ENCODE results near the gene ANAPC15.

ANAPC15 gene

DNA sequence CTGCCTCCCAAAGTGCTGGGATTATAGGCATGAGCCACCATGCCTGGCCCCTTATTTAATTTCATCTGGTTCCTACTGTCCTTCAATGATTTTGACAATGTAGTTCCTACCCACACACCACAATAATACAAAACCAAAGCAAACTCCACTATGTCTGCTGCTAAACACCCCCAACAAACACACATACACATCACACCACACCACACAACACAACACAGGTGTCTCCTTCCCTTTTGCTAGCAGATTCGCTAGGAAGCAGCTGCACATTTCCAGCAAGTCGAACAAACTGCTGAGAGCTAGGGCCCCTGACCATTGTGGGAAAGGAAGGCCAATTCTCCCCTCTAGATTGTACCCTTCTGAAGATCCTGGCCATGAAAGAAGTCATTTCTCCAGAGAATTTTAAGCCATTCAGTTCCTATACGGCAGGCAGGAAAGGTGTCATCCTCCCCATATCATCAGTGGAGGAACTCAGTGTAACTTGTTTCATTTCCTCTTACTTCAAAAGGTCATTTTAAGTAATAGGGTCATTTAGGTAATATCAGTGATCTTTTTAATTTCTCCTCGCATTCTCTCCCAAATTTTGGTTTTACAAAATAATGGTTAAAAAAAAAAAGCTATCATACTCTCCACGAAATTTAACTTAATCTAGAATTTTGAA is 50.6 kb downstream of the ANAPC15 start:
- no peak for TF ChIP-seq POLR2AphosphoS5 (IDR thresholded peaks at IDR 0.05; ENCODE audit: low read depth, low read length)
- TF ChIP-seq FOXP2 (optimal IDR thresholded peaks at IDR 0.05; ENCODE audit: borderline replicate concordance, extremely low read depth, extremely low read length, insufficient read depth), result no peak
- TF ChIP-seq TAF1 (IDR thresholded peaks at IDR 0.05; ENCODE audit: borderline replicate concordance, insufficient read depth, low read length), result no peak
- TF ChIP-seq SIN3A (IDR thresholded peaks at IDR 0.05; ENCODE audit: borderline replicate concordance, insufficient read depth, low read length), result no peak
- TF ChIP-seq, protein P1, sequence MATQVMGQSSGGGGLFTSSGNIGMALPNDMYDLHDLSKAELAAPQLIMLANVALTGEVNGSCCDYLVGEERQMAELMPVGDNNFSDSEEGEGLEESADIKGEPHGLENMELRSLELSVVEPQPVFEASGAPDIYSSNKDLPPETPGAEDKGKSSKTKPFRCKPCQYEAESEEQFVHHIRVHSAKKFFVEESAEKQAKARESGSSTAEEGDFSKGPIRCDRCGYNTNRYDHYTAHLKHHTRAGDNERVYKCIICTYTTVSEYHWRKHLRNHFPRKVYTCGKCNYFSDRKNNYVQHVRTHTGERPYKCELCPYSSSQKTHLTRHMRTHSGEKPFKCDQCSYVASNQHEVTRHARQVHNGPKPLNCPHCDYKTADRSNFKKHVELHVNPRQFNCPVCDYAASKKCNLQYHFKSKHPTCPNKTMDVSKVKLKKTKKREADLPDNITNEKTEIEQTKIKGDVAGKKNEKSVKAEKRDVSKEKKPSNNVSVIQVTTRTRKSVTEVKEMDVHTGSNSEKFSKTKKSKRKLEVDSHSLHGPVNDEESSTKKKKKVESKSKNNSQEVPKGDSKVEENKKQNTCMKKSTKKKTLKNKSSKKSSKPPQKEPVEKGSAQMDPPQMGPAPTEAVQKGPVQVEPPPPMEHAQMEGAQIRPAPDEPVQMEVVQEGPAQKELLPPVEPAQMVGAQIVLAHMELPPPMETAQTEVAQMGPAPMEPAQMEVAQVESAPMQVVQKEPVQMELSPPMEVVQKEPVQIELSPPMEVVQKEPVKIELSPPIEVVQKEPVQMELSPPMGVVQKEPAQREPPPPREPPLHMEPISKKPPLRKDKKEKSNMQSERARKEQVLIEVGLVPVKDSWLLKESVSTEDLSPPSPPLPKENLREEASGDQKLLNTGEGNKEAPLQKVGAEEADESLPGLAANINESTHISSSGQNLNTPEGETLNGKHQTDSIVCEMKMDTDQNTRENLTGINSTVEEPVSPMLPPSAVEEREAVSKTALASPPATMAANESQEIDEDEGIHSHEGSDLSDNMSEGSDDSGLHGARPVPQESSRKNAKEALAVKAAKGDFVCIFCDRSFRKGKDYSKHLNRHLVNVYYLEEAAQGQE (IDR thresholded peaks at IDR 0.05; ENCODE audit: insufficient read depth in 1 of 2, low read depth in 2 of 2, low read length in 2 of 2), result no peak
